ENCODE results near the gene TMEM219. TPM values are rescaled to one million over a fixed set of nuclear protein-coding genes. Genes with fewer than 3 reads are reported as not detected.
A peak's percentile ranks its signal among the peaks of the same experiment; 100 is the strongest.

TMEM219 gene
- total RNA-seq, 3 donors from 2014 or later (not counting 1 experiment from before 2014, with no cell fraction given): 50.2 to 69.5 (median 50.8) TPM

- intact Hi-C loops (cut with micrococcal nuclease): no loop called here
- peaks cover 17% of the 10 kb centered on the region for H3K4me1 ChIP-seq (ENCODE audit: control insufficient read depth, insufficient read depth, low read length)
- peak overlapping the region; percentile 72 for H3K27ac ChIP-seq (ENCODE audit: low read length)
- H3K36me3 ChIP-seq (ENCODE audit: control insufficient read depth, insufficient read depth, low read length): no peaks in the 10 kb centered on the region
- Mint-ChIP-seq H3K9me3 (no peaks in the 10 kb centered on the region), H3K27me3 (ENCODE audit: low read depth in 2 of 2) (no peaks in the 10 kb centered on the region), H3K4me1 (peaks cover 11 to 17% of the 10 kb centered on the region in 2 donors), H3K4me3 (peak overlapping the region; percentile 93), H3K27ac (peak overlapping the region; percentile 88 to 90), H3K36me3 (no peaks in the 10 kb centered on the region)
- no peaks in the 10 kb centered on the region for H3K9me3 ChIP-seq (ENCODE audit: control insufficient read depth, insufficient read depth, low read length)
- 13% methylated on average over 18 of the region's 18 CpGs for WGBS (ENCODE audit: insufficient coverage)
- no peak for TF ChIP-seq CTCF (IDR thresholded peaks at IDR 0.05)
- peak overlapping the region; percentile 61 for H3K4me3 ChIP-seq (ENCODE audit: low read length)
- ATAC-seq (no peak), DNase-seq (peak in 1 of 2 donors; percentile 44)
- H3K27me3 ChIP-seq (ENCODE audit: control insufficient read depth, insufficient read depth, low read length): no peaks in the 10 kb centered on the region
Observed at GRCh38 chr16:29962344-29962994, 590 bp downstream of the TMEM219 start.

- no peaks in the 10 kb centered on the region for H3K27me3 Mint-ChIP-seq (ENCODE audit: low read depth in 2 of 2)
- Histone ChIP-seq H3K36me3 (ENCODE audit: control insufficient read depth, insufficient read depth, low read length) (peaks cover 2% of the 10 kb centered on the region), H3K27ac (ENCODE audit: low read length) (peak overlapping the region; percentile 72), H3K4me3 (ENCODE audit: low read length) (no peak overlapping the region), H3K27me3 (ENCODE audit: control insufficient read depth, insufficient read depth, low read length) (no peaks in the 10 kb centered on the region), H3K4me1 (ENCODE audit: control insufficient read depth, insufficient read depth, low read length) (peaks cover 17% of the 10 kb centered on the region), H3K9me3 (ENCODE audit: control insufficient read depth, insufficient read depth, low read length) (no peaks in the 10 kb centered on the region)
- H3K27ac Mint-ChIP-seq: peak overlapping the region; percentile 88 to 90
- whole genome bisulfite sequencing (ENCODE audit: insufficient coverage): 95% methylated on average over 14 of the region's 14 CpGs
- H3K9me3 Mint-ChIP-seq: no peaks in the 10 kb centered on the region
- DNase-seq: peak in 1 of 2 donors; percentile 13
- TF ChIP-seq CTCF (IDR thresholded peaks at IDR 0.05): no peak
- peaks cover 11 to 17% of the 10 kb centered on the region in 2 donors for H3K4me1 Mint-ChIP-seq
- no peak for ATAC-seq
- peak overlapping the region; percentile 93 for H3K4me3 Mint-ChIP-seq
- H3K36me3 Mint-ChIP-seq: peaks cover under 1% of the 10 kb centered on the region
- intact Hi-C loops (cut with micrococcal nuclease): no loop called here
Observed at GRCh38 chr16:29963021-29963743, 1.3 kb downstream of the TMEM219 start.

GRCh38 chr16:29968205-29968604 lies 6.3 kb downstream of the TMEM219 start:
- H3K9me3 ChIP-seq (ENCODE audit: control insufficient read depth, insufficient read depth, low read length): no peaks in the 10 kb centered on the region
- Mint-ChIP-seq H3K4me3 (no peak overlapping the region), H3K27ac (no peak overlapping the region), H3K27me3 (ENCODE audit: low read depth in 2 of 2) (no peaks in the 10 kb centered on the region), H3K9me3 (no peaks in the 10 kb centered on the region), H3K4me1 (peaks cover 7 to 9% of the 10 kb centered on the region in 2 donors), H3K36me3 (peaks cover 8% of the 10 kb centered on the region)
- no peak for ATAC-seq
- H3K27ac ChIP-seq (ENCODE audit: low read length): no peak overlapping the region
- peaks cover 2% of the 10 kb centered on the region for H3K4me1 ChIP-seq (ENCODE audit: control insufficient read depth, insufficient read depth, low read length)
- H3K36me3 ChIP-seq (ENCODE audit: control insufficient read depth, insufficient read depth, low read length): peaks cover 8% of the 10 kb centered on the region
- intact Hi-C loops (cut with micrococcal nuclease): no loop called here
- no peak for TF ChIP-seq CTCF (IDR thresholded peaks at IDR 0.05)
- 96% methylated on average over 3 of the region's 4 CpGs for WGBS (ENCODE audit: insufficient coverage)
- H3K4me3 ChIP-seq (ENCODE audit: low read length): no peak overlapping the region
- no peaks in the 10 kb centered on the region for H3K27me3 ChIP-seq (ENCODE audit: control insufficient read depth, insufficient read depth, low read length)
- no peak for DNase-seq

Measured in natural killer cell (primary cell).